Type B pancreatic cell (in vitro differentiated cells): ENCODE data around the gene PAEP. TPM values are rescaled to one million over a fixed set of nuclear protein-coding genes. Genes with fewer than 3 reads are reported as not detected.

ENCODE experiments used
- DNase-seq: peaks from one replicate; pipeline ENCODE4 v3.0.0; 2021; ENCODE audit warnings: mixed read lengths; ENCODE audit not compliant: unreplicated experiment; ENCODE audit errors: extremely low spot score
- H3K27ac Mint-ChIP-seq: 2 replicates; pipeline ENCODE4 v1.8.0; 2021; ENCODE audit warnings: mild to moderate bottlenecking, mixed read lengths
- H3K27me3 Mint-ChIP-seq: 2 replicates; pipeline ENCODE4 v1.8.0; 2021; ENCODE audit warnings: mixed read lengths
- H3K36me3 Mint-ChIP-seq: 2 replicates; pipeline ENCODE4 v1.8.0; 2021; ENCODE audit warnings: mixed read lengths
- H3K4me1 Mint-ChIP-seq: one replicate; pipeline ENCODE4 v1.8.0; 2021; ENCODE audit warnings: mixed read lengths; ENCODE audit not compliant: unreplicated experiment
- H3K4me3 Mint-ChIP-seq: 2 replicates; pipeline ENCODE4 v1.8.0; 2021; ENCODE audit warnings: mild to moderate bottlenecking, mixed read lengths
- H3K9me3 Mint-ChIP-seq: 2 replicates; pipeline ENCODE4 v1.8.0; 2021; ENCODE audit warnings: mixed read lengths
- CTCF ChIP-seq: fragments of 200-600 bp; sonication (generic); conservative IDR thresholded peaks from 2 replicates; pipeline ENCODE4 v1.5.0; 2021; ENCODE audit warnings: antibody characterized with exemption, mild to moderate bottlenecking
- total RNA-seq: library from RNA; stranded (reverse); gene quantifications from 2 replicates; pipeline ENCODE4 v1.2.1, GENCODE V29; 2021; ENCODE audit warnings: low replicate concordance

PAEP gene
- total RNA-seq, 1 donor from 2014 or later, result not detected

DNA sequence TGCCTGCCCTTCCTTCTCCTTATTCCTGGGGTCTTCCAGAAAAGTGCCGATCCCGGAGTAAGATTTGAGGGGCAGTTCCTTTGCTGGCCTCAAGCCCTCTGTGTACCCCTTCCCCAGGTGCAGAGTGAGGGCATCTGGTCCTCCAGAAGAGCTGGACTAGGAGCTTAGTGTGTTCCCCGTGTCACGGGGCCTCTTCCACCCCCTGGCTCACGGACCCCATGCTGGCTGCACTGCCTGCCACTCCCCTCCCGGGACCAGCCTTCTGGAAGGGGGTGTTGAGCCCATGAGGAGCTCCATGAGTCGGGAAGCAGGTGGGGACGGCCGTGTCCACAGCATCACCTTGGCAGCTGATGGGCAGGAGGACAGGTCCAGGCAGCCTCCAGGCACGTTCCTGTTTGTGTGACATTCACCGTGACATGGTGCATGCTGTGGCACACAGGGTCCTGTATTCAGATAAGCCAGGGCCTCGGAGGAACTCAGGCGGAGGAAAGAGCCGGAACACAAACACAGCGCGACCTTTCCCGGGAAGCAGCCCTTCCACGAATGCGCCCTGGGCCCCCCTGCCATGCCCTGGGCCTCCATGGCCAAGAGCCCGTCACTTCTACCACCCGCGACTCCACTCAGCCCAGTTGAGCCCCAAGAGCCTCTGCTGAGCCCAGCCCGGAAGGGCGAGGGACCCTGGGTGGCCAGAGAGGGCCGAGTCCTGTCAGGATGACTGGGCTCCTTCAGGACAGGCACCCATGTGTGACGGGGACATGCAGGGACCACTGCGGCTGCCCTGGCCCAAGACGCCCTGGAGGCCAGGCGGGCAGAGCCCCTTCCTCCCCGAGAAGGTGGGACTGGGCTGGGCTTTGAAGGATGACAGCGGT lies 46.2 kb upstream of the PAEP start:
- peaks cover 4% of the 10 kb centered on the region for H3K27me3 Mint-ChIP-seq
- no peaks in the 10 kb centered on the region for H3K36me3 Mint-ChIP-seq
- H3K4me1 Mint-ChIP-seq, result peaks cover 9% of the 10 kb centered on the region
- no peak for DNase-seq
- H3K4me3 Mint-ChIP-seq, result no peak overlapping the region
- H3K27ac Mint-ChIP-seq, result no peak overlapping the region
- no peaks in the 10 kb centered on the region for H3K9me3 Mint-ChIP-seq
- TF ChIP-seq CTCF, result no peak

- Mint-ChIP-seq H3K4me3 (no peak overlapping the region), H3K4me1 (peaks cover 9% of the 10 kb centered on the region), H3K27me3 (peaks cover 4% of the 10 kb centered on the region), H3K9me3 (no peaks in the 10 kb centered on the region), H3K36me3 (no peaks in the 10 kb centered on the region), H3K27ac (no peak overlapping the region)
- DNase-seq, result peak; percentile 63
- no peak for TF ChIP-seq CTCF
Observed at GRCh38 chr9:135516132-135516860, 45.3 kb upstream of the PAEP start.

DNA sequence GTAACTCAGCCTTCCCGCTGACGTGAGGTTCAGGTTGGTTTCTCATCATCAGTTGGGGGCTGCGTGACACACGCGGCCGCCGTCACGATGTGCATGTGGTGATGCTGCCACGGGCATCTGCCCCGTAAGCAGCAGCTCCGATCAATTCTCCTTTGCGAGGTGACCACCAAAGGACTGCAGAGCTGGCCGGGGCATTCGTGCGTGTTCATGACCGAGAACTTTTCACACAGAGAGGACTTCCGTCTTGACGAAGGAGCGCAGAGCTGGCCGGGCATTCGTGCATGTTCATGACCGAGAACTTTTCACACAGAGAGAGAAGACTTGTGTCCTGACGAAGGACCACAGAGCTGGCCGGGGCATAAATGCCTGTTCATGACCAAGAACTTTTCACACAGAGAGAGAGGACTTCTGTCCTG lies 44.1 kb upstream of the PAEP start:
- H3K4me1 Mint-ChIP-seq, result peaks cover 7% of the 10 kb centered on the region
- DNase-seq, result peak; percentile 45
- no peaks in the 10 kb centered on the region for H3K36me3 Mint-ChIP-seq
- no peak overlapping the region for H3K27ac Mint-ChIP-seq
- peaks cover 2% of the 10 kb centered on the region for H3K27me3 Mint-ChIP-seq
- no peak overlapping the region for H3K4me3 Mint-ChIP-seq
- H3K9me3 Mint-ChIP-seq, result no peaks in the 10 kb centered on the region
- no peak for TF ChIP-seq CTCF

GRCh38 chr9:135519179-135519971 lies 42.2 kb upstream of the PAEP start:
- no peak for DNase-seq
- no peak for TF ChIP-seq CTCF
- no peaks in the 10 kb centered on the region for H3K9me3 Mint-ChIP-seq
- H3K4me1 Mint-ChIP-seq, result no peaks in the 10 kb centered on the region
- no peaks in the 10 kb centered on the region for H3K27me3 Mint-ChIP-seq
- no peak overlapping the region for H3K4me3 Mint-ChIP-seq
- no peaks in the 10 kb centered on the region for H3K36me3 Mint-ChIP-seq
- no peak overlapping the region for H3K27ac Mint-ChIP-seq

DNA sequence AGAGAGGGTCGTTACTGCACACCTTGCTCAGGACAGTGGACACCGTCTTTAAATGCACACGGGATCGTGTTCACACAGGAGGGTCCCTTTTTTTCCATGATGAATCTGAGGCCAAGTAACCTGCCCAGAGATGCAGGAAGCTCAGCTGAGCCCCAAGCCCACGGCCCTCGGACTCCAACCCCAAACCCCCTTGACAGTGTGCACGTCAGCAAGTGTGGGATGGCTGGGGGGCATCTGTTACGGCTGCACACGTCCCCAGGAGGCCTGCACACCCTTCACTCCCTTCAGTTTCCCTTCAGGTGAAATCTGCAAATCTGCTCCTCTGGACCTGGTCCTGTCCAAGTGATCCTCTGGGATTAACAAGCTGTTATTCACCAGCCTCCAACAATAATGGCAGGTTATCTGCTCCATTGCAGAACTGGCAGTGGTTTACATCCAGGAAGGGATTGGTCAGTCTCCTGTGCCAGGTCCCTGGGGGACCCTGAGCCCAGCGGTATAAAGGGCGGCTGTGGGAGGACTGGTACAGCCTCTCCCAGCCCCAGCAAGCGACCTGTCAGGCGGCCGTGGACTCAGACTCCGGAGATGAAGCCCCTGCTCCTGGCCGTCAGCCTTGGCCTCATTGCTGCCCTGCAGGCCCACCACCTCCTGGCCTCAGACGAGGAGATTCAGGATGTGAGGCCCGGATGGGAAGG lies 40.5 kb upstream of the PAEP start, which contains the start of gene LCN1:
Gene LCN1, plus strand, starts transcription at position 525 of the 692 bp plus-strand sequence. Its CDS starts 58 bp downstream, at position 583.
- Mint-ChIP-seq H3K4me1 (no peaks in the 10 kb centered on the region), H3K4me3 (no peak within 1 kb of the TSS), H3K9me3 (no peaks in the 10 kb centered on the region), H3K36me3 (no peaks in the 10 kb centered on the region), H3K27ac (no peak within 1 kb of the TSS), H3K27me3 (no peaks in the 10 kb centered on the region)
- peak; percentile 61 for DNase-seq
- no peak for TF ChIP-seq CTCF
